GM18502 (cell line): Measurements from ENCODE around the gene SPDL1.
"Not testable (repeated sequence)": the region's sequence is repeated elsewhere in the genome, so short reads cannot be mapped to it uniquely, and the experiment has no call there.

ENCODE experiments used
- ATAC-seq: cut with Tn5 transposase; IDR thresholded peaks from one replicate; pipeline ENCODE4 v1.9.1; 2021; ENCODE audit warnings: mild to moderate bottlenecking; ENCODE audit not compliant: unreplicated experiment, poor library complexity

Gene SPDL1

DNA sequence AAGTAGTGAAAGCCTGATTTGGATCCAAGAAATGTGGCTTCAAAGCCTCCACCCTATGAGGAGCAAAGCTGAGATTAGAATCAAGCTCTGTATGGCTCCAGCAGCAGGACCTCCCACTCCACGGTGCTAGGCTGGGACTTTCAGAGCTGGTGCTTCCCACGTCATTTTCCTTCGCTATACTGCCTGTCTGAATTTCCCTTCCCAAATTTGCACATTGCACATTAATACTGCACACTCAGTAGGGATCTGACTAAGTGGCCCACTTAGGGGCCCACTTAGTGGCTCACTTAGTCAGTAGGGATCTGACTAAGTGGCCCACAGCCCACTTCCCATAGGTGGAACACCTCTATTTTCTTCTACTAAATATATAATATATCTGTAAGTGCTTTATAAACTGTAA, 14.1 kb upstream of the SPDL1 start:
- ATAC-seq: no peak

GRCh38 chr5:169571355-169571754, 12.2 kb upstream of the SPDL1 start:
- no peak for ATAC-seq

DNA sequence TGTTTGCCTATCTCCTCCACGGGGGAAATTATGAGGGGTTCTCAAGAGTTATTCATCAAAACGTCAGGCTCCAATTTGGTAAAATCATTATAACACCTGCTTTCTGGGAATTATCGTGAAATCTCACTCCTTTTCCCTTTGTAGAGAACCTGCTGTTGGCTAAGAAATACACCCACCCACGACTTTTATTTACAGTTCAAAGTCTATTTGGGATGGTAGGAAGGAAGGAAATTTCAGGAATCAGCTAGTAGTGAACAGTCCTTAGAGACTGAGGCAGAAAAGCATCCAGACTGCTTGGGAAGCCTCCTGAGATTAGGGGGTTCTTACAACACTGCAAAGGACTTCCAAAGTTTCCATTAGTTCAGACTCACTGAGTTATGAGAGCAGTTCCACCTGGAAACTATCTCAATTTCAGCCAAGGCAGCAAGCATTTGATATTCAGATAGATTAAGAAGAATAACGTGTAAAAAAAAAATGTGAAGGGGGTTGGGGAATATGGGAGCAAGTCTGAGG, 9.4 kb upstream of the SPDL1 start:
- no peak for ATAC-seq

DNA sequence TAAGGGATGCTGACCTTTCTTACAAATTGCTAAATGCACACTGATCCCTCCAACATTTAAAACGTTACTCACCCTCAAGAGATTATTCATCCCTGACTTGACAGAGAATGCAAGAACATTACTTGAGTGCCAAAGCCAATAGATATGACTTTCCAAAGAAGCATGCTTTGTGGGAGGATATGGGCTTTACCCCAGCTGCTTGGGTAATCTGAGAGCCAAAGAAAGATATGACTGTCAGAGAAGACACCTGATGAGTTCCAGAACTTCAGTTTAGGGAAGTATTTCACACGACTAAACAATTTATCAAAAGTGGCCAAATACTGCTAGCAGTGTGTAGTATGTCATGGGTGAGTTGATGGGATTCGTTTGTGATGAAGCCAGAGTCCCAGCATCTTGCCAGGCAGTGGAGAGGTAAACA, 7.4 kb upstream of the SPDL1 start:
- ATAC-seq: no peak

DNA sequence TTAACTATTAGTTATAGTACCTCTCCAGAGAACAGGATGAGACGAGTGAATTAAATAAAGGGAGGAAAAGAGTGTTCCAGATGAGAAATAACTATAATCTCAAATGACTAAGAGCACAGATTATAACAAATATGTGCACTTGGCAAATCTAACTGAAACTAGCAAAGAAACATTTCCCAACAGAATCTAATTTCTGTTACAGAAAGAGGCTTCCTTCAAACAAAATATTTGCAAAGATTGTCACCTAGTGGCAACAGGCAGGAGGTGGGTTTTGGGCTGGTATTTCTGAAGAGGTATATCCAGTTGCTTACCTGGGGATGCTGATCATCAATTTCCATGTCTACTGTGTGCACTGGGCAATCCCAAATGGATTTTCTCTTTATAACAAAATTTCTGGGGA, 5.6 kb upstream of the SPDL1 start:
- ATAC-seq: no peak

DNA sequence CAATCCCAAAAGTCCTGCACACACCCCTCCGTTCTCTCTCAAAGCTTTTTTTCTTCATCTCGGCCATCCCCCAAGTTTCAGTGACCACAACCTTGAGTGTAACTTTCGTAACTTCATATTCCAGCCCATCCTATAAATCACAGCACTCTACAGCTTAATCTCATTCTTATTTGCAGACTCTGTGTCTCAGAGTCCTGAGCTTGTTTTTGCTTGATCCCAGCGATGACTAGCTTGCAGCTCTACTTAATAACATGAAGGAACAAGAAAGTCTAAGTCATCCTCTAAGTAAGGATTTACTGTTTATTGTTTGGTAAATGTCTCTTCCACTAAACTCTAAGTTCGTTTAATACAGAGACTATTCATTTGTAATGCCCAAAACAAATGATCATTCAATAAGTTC, 2.6 kb upstream of the SPDL1 start:
- no peak for ATAC-seq

GRCh38 chr5:169581580-169582227, 1.9 kb upstream of the SPDL1 start:
- ATAC-seq: peak; percentile 47

GRCh38 chr5:169583101-169583423, 511 bp upstream of the SPDL1 start:
- no peak for ATAC-seq

DNA sequence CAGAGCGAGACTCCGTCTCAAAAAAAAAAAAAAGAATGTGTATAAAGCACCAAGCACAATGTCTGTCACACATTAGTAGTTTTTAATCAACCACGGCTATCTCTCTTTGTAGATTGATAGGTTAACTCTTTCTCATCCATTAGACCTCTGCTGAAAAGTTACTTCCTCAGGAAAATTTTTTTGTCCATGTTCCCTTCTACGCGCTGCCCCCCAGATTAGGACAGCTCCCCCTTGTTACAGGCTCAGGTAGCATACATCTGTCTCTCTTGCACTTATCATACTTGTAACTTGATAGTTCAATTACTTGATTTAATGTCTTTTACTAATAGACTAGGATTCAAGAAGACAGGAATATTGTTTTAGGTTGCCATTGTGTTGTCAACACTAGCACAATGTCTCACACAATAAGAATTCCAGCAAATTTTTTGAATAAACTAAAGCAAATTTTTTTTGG, 1.5 kb downstream of the SPDL1 start:
- ATAC-seq: no peak

GRCh38 chr5:169590602-169591001, 7.0 kb downstream of the SPDL1 start:
- ATAC-seq: no peak

DNA sequence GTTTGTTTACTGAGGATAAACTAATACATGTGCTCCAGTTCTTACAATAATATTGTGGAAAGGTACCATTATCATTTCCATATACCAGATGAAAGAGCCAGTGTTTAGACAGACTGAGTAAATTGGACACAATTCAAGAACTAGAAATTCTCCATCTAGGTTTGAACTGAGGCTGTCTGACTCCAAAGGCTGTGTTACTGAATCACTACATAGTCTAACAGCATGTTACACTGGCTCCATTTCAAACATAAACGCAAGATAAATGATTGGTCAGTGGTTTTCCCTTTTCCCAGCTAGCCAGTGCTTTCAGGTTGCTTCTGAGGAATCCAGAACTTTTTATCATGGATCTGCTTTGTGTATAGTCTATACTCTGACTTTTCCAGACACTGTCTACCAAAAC, 8.1 kb downstream of the SPDL1 start:
- ATAC-seq: no peak

- ATAC-seq: no peak
These were observed 9.5 kb downstream of the SPDL1 start for GRCh38 chr5:169592937-169593650.

- no peak for ATAC-seq
These were observed 11.7 kb downstream of the SPDL1 start for GRCh38 chr5:169595172-169595820.

DNA sequence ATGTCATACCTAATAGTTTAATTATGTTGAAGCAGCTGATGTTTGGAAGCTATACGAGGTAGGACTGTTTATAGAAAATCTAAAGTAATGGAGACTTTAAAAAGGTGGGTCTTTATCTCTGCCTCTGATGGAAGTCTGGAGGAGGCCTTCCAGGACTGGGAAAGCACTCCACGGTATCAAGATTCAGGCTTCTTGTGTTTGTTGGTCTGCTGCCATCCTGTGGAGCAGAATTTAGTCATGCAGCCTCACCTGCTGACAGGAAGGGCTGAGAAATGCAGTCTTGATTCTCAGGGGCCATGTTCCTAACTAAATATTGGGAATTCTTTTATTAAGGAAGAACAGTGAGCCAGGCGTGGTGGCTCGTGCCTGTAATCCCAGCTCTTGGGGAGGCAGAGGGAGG, 15.9 kb downstream of the SPDL1 start:
- ATAC-seq: no peak

- ATAC-seq: no peak
These were observed 19.0 kb downstream of the SPDL1 start for GRCh38 chr5:169602535-169602934.

- ATAC-seq: no peak
These were observed 22.7 kb downstream of the SPDL1 start for GRCh38 chr5:169606279-169606678.

DNA sequence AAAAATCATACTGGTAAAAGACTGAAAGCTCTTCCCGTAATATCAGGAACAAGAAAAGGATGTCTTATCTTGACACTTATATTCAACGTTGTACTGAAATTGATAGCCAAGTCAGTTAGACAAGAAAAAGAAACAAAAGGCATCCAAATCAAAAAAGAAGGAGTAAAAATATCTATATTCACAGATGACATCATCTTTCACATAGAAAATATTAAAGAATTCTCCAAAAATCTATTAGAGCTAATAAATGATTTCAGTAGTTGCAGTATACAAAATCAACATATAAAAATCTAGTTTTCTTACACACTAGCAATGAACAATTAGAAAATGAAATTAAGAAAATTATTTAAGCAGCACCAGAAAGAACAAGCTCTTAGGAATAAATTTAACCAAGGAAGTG, 24.3 kb downstream of the SPDL1 start:
- no peak for ATAC-seq

DNA sequence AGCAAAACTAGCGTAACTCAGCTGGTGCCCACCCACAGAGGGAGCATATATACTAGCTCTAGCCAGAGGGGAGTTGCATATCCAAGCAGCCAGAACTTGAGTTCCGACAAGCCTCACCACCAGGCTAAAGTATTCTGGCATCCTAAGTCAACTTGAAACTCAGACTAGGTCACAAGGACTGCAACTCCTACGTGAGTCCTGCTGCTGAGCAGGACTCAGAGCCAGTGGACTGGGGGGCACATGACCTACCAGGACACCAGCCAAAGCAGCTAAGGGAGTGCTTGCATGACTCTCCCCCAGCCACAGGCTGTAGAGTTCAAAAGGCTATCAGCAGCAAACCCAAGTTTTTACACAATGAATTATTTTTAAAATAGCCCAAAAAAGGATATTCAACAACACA, 26.1 kb downstream of the SPDL1 start:
- ATAC-seq: no peak

DNA sequence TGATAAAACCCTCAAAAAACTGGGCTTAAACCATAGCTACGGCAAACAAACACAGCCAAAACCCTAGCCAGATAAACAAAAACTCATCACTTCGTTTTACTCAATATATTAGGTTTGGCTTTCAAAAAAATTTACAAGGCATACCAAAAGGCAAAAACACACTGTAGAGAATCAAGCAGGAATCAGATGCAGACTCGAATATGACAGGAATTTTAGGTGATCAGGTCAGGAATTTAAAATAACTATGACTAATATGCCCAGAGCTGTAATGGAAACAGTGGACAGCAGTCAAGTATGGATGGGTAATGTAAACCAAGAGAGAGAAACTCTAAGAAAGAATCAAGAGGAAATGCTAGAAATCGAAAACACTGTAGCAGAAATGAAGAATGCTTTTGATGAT, 27.0 kb downstream of the SPDL1 start:
- no peak for ATAC-seq

DNA sequence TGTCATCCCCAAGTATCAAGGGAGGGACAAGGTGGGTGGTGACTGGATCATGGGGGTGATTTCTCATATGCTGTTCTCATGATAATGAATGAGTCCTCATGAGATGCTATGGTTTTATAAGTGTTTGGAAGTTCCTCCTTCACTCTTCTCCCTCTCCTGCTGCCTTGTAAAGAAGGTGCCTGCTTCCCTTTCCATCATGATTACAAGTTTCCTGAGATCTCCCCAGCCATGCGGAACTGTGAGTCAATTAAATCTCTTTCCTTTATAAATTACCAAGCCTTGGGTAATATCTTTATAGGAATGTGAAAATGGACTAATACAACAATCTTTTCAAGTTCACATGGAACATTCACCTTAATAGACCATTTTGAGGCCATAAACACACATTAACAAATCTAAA, 32.0 kb downstream of the SPDL1 start:
- ATAC-seq: no peak

GRCh38 chr5:169624307-169624706, 40.7 kb downstream of the SPDL1 start:
- not testable (repeated sequence) for ATAC-seq

DNA sequence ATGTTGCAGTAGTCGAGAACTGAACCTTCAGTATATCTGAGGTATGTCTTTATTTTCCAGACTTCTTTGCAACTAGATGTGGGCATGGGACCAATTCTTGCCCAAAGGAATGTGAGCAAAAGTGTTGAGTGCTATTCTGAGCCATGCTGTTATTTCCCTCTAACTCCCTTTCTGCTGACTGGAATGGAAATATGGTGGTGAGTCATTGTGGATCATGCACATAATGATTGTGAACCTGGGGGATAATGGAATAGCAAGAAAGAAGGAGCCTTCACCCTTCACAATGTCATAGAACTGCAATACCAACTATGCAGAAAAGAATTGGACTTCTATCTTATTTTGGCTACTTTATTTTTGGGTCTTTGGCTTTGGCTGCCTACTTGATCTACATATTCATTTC, 43.2 kb downstream of the SPDL1 start:
- no peak for ATAC-seq
